ENCODE results near the gene PHKA2. TPM values are rescaled to one million over a fixed set of nuclear protein-coding genes. Genes with fewer than 3 reads are reported as not detected.
A peak's percentile ranks its signal among the peaks of the same experiment; 100 is the strongest.
"Not testable (repeated sequence)": the region's sequence is repeated elsewhere in the genome, so short reads cannot be mapped to it uniquely, and the experiment has no call there.

PHKA2 gene
- total RNA-seq, 4 donors from 2014 or later: 18.0 to 32.7 (median 26.6) TPM

GRCh38 chrX:18992829-18993228, 8.9 kb upstream of the PHKA2 start:
- H3K36me3 ChIP-seq: no peaks in the 10 kb centered on the region
- H3K27me3 ChIP-seq: no peaks in the 10 kb centered on the region
- WGBS, 2 donors: 80 to 93% methylated on average over 7 of the region's 7 CpGs
- H3K27ac ChIP-seq: no peak overlapping the region
- H3K9me3 ChIP-seq: no peaks in the 10 kb centered on the region
- H3K4me1 ChIP-seq: no peaks in the 10 kb centered on the region
- DNase-seq (ENCODE audit: low spot score in 2 of 2): no peak
- no peak for TF ChIP-seq POLR2A (IDR thresholded peaks at IDR 0.05)
- TF ChIP-seq, protein P1, sequence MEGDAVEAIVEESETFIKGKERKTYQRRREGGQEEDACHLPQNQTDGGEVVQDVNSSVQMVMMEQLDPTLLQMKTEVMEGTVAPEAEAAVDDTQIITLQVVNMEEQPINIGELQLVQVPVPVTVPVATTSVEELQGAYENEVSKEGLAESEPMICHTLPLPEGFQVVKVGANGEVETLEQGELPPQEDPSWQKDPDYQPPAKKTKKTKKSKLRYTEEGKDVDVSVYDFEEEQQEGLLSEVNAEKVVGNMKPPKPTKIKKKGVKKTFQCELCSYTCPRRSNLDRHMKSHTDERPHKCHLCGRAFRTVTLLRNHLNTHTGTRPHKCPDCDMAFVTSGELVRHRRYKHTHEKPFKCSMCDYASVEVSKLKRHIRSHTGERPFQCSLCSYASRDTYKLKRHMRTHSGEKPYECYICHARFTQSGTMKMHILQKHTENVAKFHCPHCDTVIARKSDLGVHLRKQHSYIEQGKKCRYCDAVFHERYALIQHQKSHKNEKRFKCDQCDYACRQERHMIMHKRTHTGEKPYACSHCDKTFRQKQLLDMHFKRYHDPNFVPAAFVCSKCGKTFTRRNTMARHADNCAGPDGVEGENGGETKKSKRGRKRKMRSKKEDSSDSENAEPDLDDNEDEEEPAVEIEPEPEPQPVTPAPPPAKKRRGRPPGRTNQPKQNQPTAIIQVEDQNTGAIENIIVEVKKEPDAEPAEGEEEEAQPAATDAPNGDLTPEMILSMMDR (IDR thresholded peaks at IDR 0.05): no peak
- TF ChIP-seq EP300 (IDR thresholded peaks at IDR 0.05): no peak
- no peak overlapping the region for H3K4me3 ChIP-seq

- WGBS, 2 donors: 2 to 59% methylated on average over 4 of the region's 4 CpGs
- DNase-seq (ENCODE audit: low spot score in 2 of 2): no peak
- TF ChIP-seq, protein P1 (IDR thresholded peaks at IDR 0.05): no peak
- no peak for TF ChIP-seq POLR2A (IDR thresholded peaks at IDR 0.05)
- no peak for TF ChIP-seq EP300 (IDR thresholded peaks at IDR 0.05)
- Histone ChIP-seq H3K4me3 (peak overlapping the region; percentile 62 to 75 (median 72)), H3K36me3 (no peaks in the 10 kb centered on the region), H3K27ac (peak overlapping the region; percentile 87 to 92 (median 90)), H3K27me3 (no peaks in the 10 kb centered on the region), H3K4me1 (peaks cover 0 to 15% (median 3%) of the 10 kb centered on the region in 4 donors), H3K9me3 (no peaks in the 10 kb centered on the region)
Observed at GRCh38 chrX:18985186-18985435, 1.2 kb upstream of the PHKA2 start.

DNA sequence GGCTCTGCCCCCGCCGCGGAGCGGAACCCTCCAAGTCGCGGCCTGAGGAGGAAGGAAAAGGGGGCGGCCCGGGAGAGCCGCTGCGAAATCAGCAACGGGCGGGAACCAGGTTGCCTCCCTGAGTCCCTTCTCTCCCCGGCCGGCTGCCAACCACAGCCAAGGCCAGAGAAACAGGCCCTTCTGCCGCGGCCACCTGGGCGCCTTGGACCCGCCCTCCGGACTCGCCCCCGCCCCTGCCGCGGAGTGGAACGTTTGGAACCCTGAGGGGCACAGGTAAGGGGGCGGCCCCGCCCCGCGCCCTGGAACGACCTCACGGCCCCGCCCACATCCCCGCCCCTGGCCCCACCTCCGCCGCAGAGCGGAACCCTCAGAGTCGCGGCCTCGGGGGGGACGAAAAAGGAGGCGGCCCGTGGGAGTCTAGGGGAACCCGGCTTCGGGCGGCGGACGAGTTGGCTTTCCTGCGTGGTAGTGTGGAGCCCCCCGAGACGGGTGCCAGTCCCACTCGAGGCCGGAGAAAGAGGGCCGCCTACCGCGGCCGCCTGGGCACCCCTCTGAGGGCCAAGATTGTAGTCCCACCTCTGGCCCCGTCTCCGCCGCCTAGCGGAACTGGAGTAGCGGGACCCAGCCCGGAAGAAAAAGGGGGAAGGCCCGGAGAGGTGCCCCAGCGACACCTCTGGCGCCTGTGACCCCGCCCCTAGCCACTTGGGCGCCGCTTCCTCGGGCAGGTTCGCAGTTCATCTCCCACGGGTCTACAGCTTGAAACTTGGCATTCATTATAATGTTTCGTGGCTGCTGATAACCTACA, 669 bp upstream of the PHKA2 start:
- DNase-seq (ENCODE audit: low spot score in 2 of 2): peak; percentile 49 to 53
- WGBS, 2 donors: 2 to 29% methylated on average over 6 to 45 of the region's 71 CpGs
- Histone ChIP-seq H3K9me3 (no peaks in the 10 kb centered on the region), H3K27me3 (no peaks in the 10 kb centered on the region), H3K27ac (peak overlapping the region; percentile 87 to 92 (median 90)), H3K4me3 (peak overlapping the region; percentile 62 to 75 (median 72)), H3K4me1 (peaks cover 0 to 15% (median 3%) of the 10 kb centered on the region in 4 donors), H3K36me3 (no peaks in the 10 kb centered on the region)
- TF ChIP-seq POLR2A (IDR thresholded peaks at IDR 0.05) (peak in 1 of 2 donors; percentile 37), EP300 (IDR thresholded peaks at IDR 0.05) (peak in 1 of 2 donors; percentile 57)
- TF ChIP-seq, protein P1 (IDR thresholded peaks at IDR 0.05): peak; percentile 38 to 86 (median 52)

DNA sequence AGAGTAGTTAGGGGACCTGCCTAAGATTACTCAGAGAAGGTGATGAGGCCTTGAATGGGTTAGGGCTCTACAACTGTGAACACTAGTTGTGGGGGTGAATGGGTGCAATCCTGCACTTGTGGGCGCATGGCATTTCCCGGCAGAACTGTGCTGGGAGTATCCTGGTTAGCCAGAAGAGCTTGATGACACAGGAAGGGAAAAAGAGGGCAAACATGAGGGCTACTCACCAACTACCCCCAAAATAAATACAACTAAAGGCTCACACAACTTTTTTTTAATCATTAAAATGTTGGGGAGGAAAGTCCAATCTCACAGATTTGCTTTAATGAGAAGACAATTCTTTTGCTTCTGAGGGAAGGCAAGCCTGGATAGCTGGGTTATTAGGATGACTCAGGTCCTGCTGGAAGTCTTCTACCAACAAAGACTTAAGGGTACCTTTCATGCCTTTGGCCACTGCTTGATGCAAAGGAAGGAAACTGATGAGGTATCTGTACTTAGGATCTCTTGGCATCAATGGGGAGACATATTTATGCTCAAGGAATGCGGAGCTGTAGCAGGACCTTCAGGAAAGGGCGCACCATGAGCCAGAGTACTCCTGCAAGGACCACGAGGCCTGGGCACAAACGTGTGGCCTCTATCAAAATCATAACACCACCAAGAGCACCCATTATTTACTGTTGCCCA, 2.6 kb downstream of the PHKA2 start:
- peaks cover 0 to 15% (median 3%) of the 10 kb centered on the region in 4 donors for H3K4me1 ChIP-seq
- TF ChIP-seq, protein P1 (IDR thresholded peaks at IDR 0.05): no peak
- no peak for TF ChIP-seq EP300 (IDR thresholded peaks at IDR 0.05)
- no peak for TF ChIP-seq POLR2A (IDR thresholded peaks at IDR 0.05)
- no peak overlapping the region for H3K27ac ChIP-seq
- H3K27me3 ChIP-seq: no peaks in the 10 kb centered on the region
- H3K4me3 ChIP-seq: no peak overlapping the region
- no peak for DNase-seq (ENCODE audit: low spot score in 2 of 2)
- no peaks in the 10 kb centered on the region for H3K36me3 ChIP-seq
- no peaks in the 10 kb centered on the region for H3K9me3 ChIP-seq
- WGBS, 2 donors: 83 to 88% methylated on average over 6 of the region's 6 CpGs

GRCh38 chrX:18980262-18980661, 3.7 kb downstream of the PHKA2 start:
- 62% methylated on average over 4 to 6 of the region's 6 CpGs for WGBS, 2 donors
- not testable (repeated sequence) for H3K36me3 ChIP-seq; H3K9me3 ChIP-seq; H3K27me3 ChIP-seq; H3K27ac ChIP-seq; DNase-seq (ENCODE audit: low spot score in 2 of 2); H3K4me1 ChIP-seq; H3K4me3 ChIP-seq
